Erythroblast (primary cell): ENCODE data around the gene RPS6KA5.

Experiments
- GATA1 ChIP-seq: IDR thresholded peaks from 2 replicates; pipeline ENCODE4 v1.6.1; 2011; ENCODE audit warnings: low read depth, mild to moderate bottlenecking, control low read depth, low read length, moderate library complexity
- POLR2A ChIP-seq: IDR thresholded peaks from 2 replicates; pipeline ENCODE4 v1.6.1; 2011; ENCODE audit warnings: mild to moderate bottlenecking, low read length

- peak; percentile 85 for TF ChIP-seq POLR2A
- TF ChIP-seq GATA1 = no peak
Measured at GRCh38 chr14:91060351-91061055, at the start of gene RPS6KA5.
